ENCODE results near the gene IFI6.
A peak's percentile ranks its signal among the peaks of the same experiment; 100 is the strongest.

Gene IFI6

DNA sequence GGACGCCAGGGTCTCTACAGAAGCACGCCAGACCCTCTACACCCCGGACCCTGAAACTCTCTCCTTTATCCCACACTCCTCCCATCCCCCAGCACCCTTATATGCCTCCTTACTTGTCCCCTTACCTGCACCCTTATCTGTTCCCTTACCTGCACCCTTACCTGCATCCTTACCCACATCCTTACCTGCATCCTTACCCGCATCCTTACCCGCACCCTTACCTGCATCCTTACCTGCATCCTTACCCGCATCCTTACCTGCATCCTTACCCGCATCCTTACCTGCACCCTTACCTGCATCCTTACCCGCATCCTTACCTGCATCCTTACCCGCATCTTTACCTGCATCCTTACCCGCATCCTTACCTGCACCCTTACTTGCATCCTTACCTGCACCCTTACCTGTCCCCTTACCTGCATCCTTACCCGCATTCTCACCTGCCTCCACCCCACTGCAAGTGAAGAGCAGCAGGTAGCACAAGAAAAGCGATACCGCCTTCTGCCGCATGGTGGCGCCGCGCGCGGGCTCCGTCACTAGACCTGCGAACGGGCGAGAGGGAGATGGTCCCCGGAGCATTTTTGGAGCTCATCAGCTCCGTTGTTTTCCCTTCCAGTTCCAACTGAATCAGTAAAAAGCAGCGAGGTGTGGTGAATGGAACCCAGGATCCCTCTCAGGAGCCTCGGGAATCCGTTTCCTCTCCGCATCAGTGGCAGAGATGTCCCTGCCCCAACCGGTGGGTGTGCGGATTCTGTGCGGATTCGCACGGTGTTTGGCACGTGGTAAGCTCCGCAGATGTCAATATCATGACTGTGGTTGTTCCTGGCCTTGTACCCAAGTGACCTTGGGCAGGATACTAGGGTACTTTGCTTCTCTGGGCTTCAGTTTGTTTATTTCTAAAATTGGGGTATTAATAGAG, 2.9 kb downstream of the IFI6 start:
- no peak overlapping the region for H3K4me3 ChIP-seq (ENCODE audit: low read depth, low read length)

DNA sequence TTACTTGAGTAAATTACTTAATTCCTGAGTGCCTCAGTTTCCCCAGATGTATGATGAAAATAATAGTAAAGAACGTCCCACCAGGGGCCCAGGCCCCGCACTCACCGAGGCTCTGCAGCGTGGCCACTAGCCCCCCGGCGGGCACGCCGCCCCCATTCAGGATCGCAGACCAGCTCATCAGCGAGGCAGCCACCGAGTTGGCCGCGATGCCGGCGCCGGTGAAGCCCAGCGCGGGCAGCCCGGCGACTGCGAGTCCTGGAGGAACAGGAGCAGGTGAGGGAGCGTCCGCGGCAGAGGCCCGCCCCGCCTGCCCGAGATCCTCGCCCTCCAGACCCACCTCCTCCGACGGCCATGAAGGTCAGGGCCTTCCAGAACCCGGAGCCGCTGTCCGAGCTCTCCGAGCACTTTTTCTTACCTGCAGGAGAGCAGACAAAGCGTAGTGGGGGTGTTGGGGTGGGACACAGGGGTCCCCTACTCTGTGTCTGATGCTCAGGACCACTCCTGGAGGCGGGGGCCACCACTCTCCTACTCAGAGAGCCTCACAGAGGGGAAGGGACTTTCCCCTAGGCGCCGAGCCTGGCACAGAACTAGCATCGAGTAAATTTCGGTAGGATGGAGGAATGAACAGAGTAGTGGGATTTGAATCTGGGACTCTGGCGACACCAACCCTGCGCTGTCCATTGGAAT, 3.7 kb downstream of the IFI6 start:
- TF ChIP-seq, protein P1, sequence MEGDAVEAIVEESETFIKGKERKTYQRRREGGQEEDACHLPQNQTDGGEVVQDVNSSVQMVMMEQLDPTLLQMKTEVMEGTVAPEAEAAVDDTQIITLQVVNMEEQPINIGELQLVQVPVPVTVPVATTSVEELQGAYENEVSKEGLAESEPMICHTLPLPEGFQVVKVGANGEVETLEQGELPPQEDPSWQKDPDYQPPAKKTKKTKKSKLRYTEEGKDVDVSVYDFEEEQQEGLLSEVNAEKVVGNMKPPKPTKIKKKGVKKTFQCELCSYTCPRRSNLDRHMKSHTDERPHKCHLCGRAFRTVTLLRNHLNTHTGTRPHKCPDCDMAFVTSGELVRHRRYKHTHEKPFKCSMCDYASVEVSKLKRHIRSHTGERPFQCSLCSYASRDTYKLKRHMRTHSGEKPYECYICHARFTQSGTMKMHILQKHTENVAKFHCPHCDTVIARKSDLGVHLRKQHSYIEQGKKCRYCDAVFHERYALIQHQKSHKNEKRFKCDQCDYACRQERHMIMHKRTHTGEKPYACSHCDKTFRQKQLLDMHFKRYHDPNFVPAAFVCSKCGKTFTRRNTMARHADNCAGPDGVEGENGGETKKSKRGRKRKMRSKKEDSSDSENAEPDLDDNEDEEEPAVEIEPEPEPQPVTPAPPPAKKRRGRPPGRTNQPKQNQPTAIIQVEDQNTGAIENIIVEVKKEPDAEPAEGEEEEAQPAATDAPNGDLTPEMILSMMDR (IDR thresholded peaks at IDR 0.05; ENCODE audit: borderline replicate concordance, insufficient read depth, low read depth, low read length): no peak

More for the DNA sequence above, 2.9 kb downstream of the IFI6 start:
- TF ChIP-seq, protein P1 (IDR thresholded peaks at IDR 0.05; ENCODE audit: borderline replicate concordance, insufficient read depth, low read depth, low read length): peak; percentile 96

DNA sequence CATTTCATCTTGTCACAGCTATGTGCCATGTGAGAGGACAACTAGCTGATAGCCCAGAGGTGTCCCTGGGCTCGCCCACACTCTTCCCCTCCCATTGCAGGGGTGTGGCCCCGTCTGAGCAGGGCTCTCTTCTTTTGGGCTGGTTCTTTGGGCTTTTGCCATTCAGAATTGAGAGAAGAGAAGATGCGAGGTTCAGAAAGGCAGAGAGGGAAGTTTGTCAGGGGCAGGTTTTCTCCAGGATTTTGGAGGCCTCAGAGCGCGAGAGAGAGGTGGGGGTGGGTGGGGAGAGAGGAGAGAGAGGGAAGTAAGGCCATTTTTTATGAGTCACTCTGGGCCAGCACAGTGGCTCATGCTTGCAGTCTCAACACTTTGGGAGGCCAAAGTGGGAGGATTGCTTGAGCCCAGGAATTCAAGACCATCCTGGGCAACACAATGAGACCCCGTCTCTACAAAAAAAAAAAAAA, 5.2 kb downstream of the IFI6 start:
- TF ChIP-seq, protein P1 (IDR thresholded peaks at IDR 0.05; ENCODE audit: borderline replicate concordance, insufficient read depth, low read depth, low read length): no peak

More for the DNA sequence above, 3.7 kb downstream of the IFI6 start:
- H3K4me3 ChIP-seq (ENCODE audit: low read depth, low read length): no peak overlapping the region

DNA sequence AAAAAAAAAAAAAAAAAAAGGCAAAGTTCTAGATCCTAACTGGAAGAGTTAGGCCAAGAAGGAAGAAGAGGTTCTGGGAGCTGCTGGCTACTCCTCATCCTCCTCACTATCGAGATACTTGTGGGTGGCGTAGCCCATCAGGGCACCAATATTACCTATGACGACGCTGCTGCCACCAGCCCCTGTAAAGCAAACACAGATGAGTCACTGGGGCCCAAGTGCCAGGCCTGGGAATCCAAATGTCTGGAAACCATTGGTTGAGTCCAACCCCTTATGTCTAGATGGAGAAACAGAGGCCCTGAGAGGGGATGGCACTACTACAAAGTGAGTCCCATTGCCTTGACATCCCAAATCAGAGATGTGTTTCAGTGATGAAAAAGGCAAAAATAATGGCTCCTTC, 5.7 kb downstream of the IFI6 start:
- no peak overlapping the region for H3K4me3 ChIP-seq (ENCODE audit: low read depth, low read length)
- TF ChIP-seq, protein P1 (IDR thresholded peaks at IDR 0.05; ENCODE audit: borderline replicate concordance, insufficient read depth, low read depth, low read length): no peak

More for the DNA sequence above, 5.2 kb downstream of the IFI6 start:
- no peak overlapping the region for H3K4me3 ChIP-seq (ENCODE audit: low read depth, low read length)

DNA sequence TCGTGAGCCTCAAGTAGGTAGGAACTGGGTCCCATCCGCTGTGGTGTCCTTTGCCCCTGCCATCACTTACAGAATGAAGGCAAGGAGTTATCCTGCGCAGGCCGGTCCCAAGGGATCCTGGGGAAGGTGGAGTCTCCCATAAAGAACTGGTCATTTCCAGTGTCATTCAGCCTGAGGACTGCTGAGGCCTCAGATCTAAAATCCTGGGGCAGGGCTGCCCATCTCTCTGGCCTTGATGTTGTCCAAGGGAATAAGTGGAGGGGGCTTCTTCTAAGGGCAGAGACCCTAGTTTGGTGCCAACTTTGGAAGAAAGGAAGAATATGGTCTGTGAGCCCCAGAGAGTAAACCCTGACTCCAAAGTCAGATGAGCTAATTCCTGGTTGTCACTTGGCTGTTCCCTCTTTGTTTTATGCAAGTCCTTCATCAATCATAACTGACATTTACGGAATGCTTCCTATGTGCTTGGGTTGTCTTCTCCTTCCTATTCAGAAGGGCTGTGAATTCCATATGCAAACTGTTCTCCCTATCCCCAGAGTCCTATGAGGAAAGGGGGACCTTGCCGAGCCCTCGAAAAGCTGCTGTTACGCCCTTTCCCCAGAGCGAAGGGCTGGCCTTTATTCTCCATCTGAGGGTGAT, 6.9 kb downstream of the IFI6 start:
- H3K4me3 ChIP-seq (ENCODE audit: low read depth, low read length): no peak overlapping the region
- TF ChIP-seq, protein P1 (IDR thresholded peaks at IDR 0.05; ENCODE audit: borderline replicate concordance, insufficient read depth, low read depth, low read length): no peak

DNA sequence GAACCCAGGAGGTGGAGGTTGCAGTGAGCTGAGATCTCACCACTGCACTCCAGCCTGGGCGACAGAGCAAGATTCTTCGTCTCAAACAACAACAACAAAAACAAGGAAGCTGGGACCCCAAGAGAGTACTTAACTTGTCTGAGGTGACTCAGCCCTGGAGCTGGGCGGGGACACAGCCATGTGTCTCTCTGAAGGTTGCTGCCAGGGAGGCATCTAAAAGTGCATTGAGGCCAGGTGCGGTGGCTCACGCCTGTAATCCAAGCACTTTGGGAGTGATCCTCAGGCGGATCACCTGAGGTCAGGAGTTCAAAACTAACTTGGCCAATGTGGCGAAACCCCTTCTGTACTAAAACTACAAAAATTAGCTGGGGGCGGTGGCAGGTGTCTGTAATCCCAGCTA, 7.7 kb downstream of the IFI6 start:
- no peak overlapping the region for H3K4me3 ChIP-seq (ENCODE audit: low read depth, low read length)
- TF ChIP-seq, protein P1 (IDR thresholded peaks at IDR 0.05; ENCODE audit: borderline replicate concordance, insufficient read depth, low read depth, low read length): no peak

All from GM12875 (cell line).